NK-92 (cell line): ENCODE data around the gene PRG2.

Experiments used
- DNase-seq: peaks from one replicate; lab custom pipeline; 2025; ENCODE audit not compliant: unreplicated experiment; lab: John Stamatoyannopoulos, UW

The PRG2 gene

GRCh38 chr11:57397394-57397990 lies 7.0 kb upstream of the PRG2 start:
- DNase-seq: no peak

DNA sequence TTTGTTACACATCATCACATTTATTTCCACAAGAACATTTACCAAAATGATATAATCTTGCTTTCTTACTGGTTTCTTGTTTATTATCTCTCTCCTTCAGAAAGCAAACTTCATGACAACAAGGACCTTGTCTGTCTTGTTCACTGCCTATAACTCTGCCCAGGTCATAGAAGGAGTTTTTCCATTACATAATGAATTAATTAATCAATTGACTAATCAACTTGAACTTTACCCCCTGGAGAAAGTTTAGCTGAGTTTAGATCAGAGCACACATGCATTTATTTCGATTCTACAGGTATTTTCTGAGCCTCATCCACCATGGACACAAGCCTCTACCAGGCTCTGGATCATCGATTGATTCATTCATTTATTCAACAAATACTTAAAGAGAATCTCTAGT lies 6.3 kb upstream of the PRG2 start:
- DNase-seq: no peak

- no peak for DNase-seq
Observed at GRCh38 chr11:57395905-57396623, 5.6 kb upstream of the PRG2 start.

DNA sequence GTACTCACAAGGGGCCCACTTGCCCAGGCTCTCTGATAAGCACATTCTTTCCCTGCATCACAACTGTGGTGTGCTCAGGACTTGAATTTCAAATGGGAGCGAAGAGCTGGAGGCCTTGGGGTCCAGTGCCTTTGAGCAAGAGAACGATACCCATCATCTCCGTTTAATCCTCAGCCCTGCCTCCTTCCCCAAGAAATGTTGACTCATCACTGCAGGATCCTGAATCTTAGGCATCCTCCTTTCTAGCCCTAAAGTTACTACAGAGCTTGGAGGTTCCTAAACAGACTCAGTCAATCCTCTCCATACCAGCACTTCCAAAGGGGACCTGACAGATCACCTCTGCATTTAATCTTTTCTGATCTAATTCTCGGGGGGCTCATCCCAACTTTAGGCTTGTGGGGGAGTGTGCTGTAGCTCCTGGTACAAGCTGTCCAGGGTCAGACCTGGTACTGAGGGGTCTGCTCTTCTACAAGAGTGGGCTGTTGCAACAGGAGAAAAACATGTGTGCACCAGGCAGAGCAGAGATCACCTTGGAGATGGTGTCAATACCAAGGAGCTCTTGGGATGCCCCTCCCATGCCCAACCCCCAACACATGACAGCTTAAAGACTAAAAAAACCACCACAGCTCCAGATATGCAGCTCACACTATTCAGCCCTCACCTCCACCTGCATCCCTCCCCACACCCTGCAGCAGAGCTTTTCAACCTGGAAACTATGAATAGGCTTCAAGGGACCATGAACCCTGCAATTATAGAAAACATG lies 3.9 kb upstream of the PRG2 start:
- DNase-seq: no peak

- DNase-seq: no peak
Observed at GRCh38 chr11:57392763-57393105, 2.3 kb upstream of the PRG2 start.

GRCh38 chr11:57392066-57392762 lies 1.8 kb upstream of the PRG2 start:
- no peak for DNase-seq

- no peak for DNase-seq
Observed at GRCh38 chr11:57391539-57391938, 1.1 kb upstream of the PRG2 start.

DNA sequence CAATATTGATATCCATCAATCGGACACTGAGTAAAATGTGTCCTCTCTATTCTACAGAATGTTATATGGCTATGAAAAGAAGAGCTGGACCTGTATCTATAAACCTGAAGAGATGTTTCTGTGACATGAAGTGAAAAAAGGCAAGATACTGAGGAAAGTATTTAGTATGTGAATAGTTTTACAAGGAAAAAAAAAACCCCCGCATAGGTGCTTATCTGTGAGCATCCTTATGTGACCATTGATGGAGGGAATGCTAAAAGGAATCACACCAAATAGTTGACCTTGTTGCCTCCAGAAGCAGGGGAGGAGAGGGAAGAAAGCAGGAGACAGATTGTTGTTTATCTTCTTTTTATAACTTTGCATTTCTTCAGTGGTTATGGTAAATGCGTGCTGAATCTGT lies 661 bp upstream of the PRG2 start:
- DNase-seq: no peak

GRCh38 chr11:57387289-57388030 lies 3.0 kb downstream of the PRG2 start:
- DNase-seq: no peak

DNA sequence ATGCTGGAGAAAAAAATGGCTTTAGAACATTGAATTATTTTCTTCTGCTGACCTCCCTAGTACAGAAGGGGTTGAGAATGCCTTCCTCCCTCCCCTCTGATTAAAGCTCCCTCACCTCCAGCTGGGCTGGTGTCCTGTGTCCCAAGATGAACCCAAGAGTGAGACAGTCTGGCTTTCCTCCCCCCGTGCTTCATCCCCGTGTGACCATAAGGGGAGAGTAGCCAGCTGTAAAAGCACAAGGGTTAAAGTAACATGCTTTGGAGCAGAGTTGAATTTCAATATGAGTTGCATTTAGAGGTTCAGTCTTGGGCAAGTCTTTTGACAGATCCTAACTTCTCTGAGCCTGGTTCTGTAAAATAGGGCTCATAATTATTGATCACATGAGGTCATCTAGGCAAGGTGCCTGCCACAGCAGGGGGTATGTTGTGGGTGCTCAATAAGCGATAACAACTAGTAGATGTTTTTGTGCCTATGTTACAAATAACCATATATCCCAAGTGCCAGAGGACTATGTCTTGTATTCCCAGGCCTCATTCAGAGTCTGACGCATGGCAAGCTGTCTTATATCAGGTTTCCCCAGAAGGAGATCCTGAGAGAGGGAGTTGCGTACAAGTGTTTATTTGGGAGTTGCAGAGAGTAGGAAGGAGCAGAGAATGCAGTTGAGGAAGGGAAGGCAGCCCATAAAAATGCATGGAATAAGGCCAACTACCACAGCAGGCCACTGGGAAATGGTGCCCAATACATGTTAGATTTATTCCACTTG lies 4.1 kb downstream of the PRG2 start:
- no peak for DNase-seq

DNA sequence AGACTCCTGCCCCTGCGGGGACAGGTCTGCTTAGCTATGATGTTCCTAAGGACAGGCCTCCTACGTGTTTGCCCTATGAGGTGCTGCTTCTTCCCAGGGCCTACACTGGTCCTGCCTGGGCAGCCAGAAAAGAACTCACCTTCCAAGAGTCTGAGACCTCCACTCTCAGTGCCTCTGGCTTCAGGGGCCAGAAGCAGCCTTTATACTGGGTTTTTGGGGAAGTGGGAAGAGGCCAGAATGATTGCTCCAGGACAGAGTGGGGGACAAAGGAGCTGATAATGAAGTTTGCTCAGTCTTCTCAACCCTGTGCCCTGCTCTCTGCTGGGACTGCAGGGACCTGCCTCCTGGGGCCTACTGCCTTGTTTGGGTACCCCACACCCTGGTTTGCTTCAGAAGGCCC lies 9.5 kb downstream of the PRG2 start, which contains the start of gene PRG3:
TSS of gene PRG3 (minus strand) at position 176 of the 400 bp plus-strand sequence. CDS start 442 bp downstream, outside the sequence.
- no peak for DNase-seq

DNA sequence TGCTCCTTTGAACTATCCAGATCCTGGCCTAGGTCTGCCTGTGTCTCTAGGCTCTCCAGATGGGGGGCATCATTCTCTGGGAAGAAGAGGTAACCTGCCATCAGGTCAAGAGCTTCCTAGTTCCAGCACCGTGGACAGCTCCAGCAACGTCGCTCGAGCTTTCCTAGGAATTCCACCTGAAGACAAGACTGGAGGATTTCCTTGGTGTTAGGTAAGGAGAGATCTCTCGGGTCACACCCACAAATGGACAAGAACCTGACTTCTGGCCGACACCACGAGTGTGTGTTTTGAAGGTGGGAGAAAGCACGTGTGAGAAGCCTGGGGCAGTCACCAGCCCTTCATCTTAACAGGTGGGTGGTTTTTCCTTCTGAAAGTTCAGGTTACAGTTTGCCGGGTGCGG lies 10.7 kb downstream of the PRG2 start:
- no peak for DNase-seq

- no peak for DNase-seq
Observed at GRCh38 chr11:57378186-57378585, 12.3 kb downstream of the PRG2 start.

DNA sequence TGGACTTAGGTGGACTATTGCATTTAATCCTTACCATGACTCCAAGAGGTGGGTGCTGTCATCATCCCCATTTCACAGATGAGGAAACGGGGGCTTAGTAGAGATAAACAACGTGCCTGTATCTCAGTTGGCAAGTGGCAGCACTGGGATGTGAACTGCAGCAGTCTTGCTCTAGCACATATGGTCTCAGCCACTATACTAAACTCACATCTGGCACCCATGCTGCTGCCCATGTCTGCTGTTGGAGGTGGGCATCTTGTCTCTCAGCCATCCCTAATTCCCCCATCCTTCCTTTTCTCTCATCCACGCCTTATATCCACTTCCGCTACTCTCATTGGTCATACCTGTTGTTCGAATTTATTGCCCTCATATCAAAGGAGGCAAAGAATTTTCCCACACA lies 13.3 kb downstream of the PRG2 start:
- no peak for DNase-seq

GRCh38 chr11:57376095-57377090 lies 14.1 kb downstream of the PRG2 start:
- DNase-seq: no peak

DNA sequence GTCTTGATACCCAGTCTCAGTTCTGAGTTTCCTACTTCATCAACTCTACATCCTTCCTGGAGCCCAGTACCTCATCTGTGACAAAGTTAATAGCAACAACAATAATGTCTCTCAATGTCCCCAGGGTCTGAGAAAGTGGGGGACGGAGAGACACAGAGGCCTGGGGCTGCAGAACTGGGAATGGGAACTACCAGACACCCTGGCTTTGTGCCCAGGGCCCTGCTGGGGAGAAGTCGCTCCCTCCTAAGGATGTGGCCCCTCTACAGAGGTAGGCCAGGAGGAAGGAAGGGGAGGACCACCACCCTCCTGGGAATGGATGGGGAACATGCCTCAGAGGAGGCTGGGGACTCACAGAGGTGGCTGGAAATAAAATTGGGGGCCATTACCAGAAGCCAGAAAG lies 15.0 kb downstream of the PRG2 start:
- DNase-seq: no peak

- no peak for DNase-seq
Observed at GRCh38 chr11:57374966-57375365, 15.5 kb downstream of the PRG2 start.

- DNase-seq: no peak
Observed at GRCh38 chr11:57373146-57373545, 17.3 kb downstream of the PRG2 start.

DNA sequence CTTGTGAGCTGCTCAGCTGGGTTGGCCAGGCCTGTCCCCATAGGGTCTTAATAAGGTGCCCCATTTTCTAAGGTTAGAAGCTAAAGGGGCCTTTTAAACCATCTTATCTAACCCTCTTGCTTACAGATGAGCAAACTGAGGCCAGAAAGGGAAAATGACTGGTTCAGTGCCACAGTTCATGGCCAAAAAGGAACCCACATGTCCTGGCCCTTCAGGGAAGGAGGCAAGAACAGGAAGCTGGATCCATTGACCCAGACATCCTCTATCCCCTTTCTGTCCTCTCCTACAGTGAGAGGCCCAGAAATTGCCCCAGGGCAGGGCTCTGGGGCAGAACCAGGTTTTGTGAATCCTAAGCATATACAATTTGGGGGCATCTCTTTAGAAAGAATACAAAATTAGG lies 19.5 kb downstream of the PRG2 start:
- DNase-seq: no peak
